H9 (cell line): ENCODE results near the gene ADCY1. TPM values are rescaled to one million over a fixed set of nuclear protein-coding genes. Genes with fewer than 3 reads are reported as not detected.

ENCODE experiments used
- DNase-seq: peaks from one replicate; pipeline ENCODE4 v3.0.0-alpha.2; 2017
- H2AFZ ChIP-seq: one replicate; pipeline ENCODE4 v1.6.1; 2013; ENCODE audit warnings: mild to moderate bottlenecking, low read length, control low read depth, moderate library complexity
- H2AK5ac ChIP-seq: 2 replicates; pipeline ENCODE4 v1.6.1; 2013; ENCODE audit warnings: low read length, control low read depth, mixed read lengths; ENCODE audit not compliant: insufficient read length
- H2BK120ac ChIP-seq: one replicate; pipeline ENCODE4 v1.6.1; 2013; ENCODE audit warnings: low read depth, mild to moderate bottlenecking, low read length, control low read depth, inconsistent platforms; ENCODE audit not compliant: poor library complexity, severe bottlenecking
- H2BK12ac ChIP-seq: 2 replicates; pipeline ENCODE4 v1.6.1; 2013; ENCODE audit warnings: low read length, control low read depth, mixed read lengths, low read depth; ENCODE audit not compliant: insufficient read length
- H2BK15ac ChIP-seq: 2 replicates; pipeline ENCODE4 v1.6.1; 2013; ENCODE audit warnings: low read depth, low read length, control low read depth
- H2BK20ac ChIP-seq: one replicate; pipeline ENCODE4 v1.6.1; 2013; ENCODE audit warnings: low read depth, mild to moderate bottlenecking, low read length, control low read depth, inconsistent platforms; ENCODE audit not compliant: poor library complexity, severe bottlenecking
- H2BK5ac ChIP-seq: 2 replicates; pipeline ENCODE4 v1.6.1; 2013; ENCODE audit warnings: low read length, control low read depth, mixed read lengths; ENCODE audit not compliant: insufficient read length
- H3K14ac ChIP-seq: 2 replicates; pipeline ENCODE4 v1.6.1; 2013; ENCODE audit warnings: low read length, control low read depth; ENCODE audit not compliant: insufficient read depth
- H3K18ac ChIP-seq: 2 replicates; pipeline ENCODE4 v1.6.1; 2013; ENCODE audit warnings: low read depth, mild to moderate bottlenecking, mixed read lengths, low read length, control low read depth; ENCODE audit not compliant: insufficient read length
- H3K23ac ChIP-seq: 2 replicates; pipeline ENCODE4 v1.6.1; 2013; ENCODE audit warnings: low read length, control low read depth, mixed read lengths, low read depth; ENCODE audit not compliant: insufficient read length
- H3K23me2 ChIP-seq: 2 replicates; pipeline ENCODE4 v1.6.1; 2013; ENCODE audit warnings: low read depth, mild to moderate bottlenecking, mixed read lengths, low read length, control low read depth; ENCODE audit not compliant: insufficient read length, poor library complexity, severe bottlenecking
- H3K27ac ChIP-seq: 2 replicates; pipeline ENCODE4 v1.5.1; 2013; ENCODE audit warnings: low read length, control low read depth, mixed read lengths, low read depth; ENCODE audit not compliant: insufficient read length
- H3K27me3 ChIP-seq: 2 replicates; pipeline ENCODE4 v1.6.1; 2013; ENCODE audit warnings: low read length, control low read depth, inconsistent platforms; ENCODE audit not compliant: insufficient read depth
- H3K4ac ChIP-seq: 2 replicates; pipeline ENCODE4 v1.6.1; 2013; ENCODE audit warnings: low read depth, mild to moderate bottlenecking, control low read depth, inconsistent platforms, low read length, moderate library complexity
- H3K4me1 ChIP-seq: 2 replicates; pipeline ENCODE4 v1.6.1; 2013; ENCODE audit warnings: low read length, control low read depth, inconsistent platforms; ENCODE audit not compliant: insufficient read depth
- H3K4me2 ChIP-seq: 2 replicates; pipeline ENCODE4 v1.6.1; 2013; ENCODE audit warnings: low read length, control low read depth, mixed read lengths; ENCODE audit not compliant: insufficient read length, insufficient read depth
- H3K56ac ChIP-seq: 2 replicates; pipeline ENCODE4 v1.6.1; 2013; ENCODE audit warnings: low read depth, mild to moderate bottlenecking, mixed read lengths, low read length, control low read depth; ENCODE audit not compliant: insufficient read length
- H3K79me1 ChIP-seq: 2 replicates; pipeline ENCODE4 v1.6.1; 2013; ENCODE audit warnings: low read depth, mild to moderate bottlenecking, moderate library complexity, low read length, control low read depth, inconsistent platforms; ENCODE audit not compliant: insufficient read depth, poor library complexity, severe bottlenecking
- H3K79me2 ChIP-seq: 2 replicates; pipeline ENCODE4 v1.6.1; 2013; ENCODE audit warnings: low read length, control low read depth, inconsistent platforms; ENCODE audit not compliant: insufficient read depth
- H3K9ac ChIP-seq: 2 replicates; pipeline ENCODE4 v1.6.1; 2013; ENCODE audit warnings: low read length, control low read depth, mixed read lengths; ENCODE audit not compliant: insufficient read length; ENCODE audit errors: extremely low read depth
- H3K9me3 ChIP-seq: one replicate; pipeline ENCODE4 v1.6.1; 2013; ENCODE audit warnings: low read depth, low read length, inconsistent platforms; ENCODE audit not compliant: control insufficient read depth
- H3T11ph ChIP-seq: one replicate; pipeline ENCODE4 v1.6.1; 2013; ENCODE audit warnings: mild to moderate bottlenecking, low read length, control low read depth, inconsistent platforms
- H4K20me1 ChIP-seq: one replicate; pipeline ENCODE4 v1.6.1; 2013; ENCODE audit not compliant: control insufficient read depth, insufficient read length, insufficient read depth
- H4K5ac ChIP-seq: 2 replicates; pipeline ENCODE4 v1.6.1; 2013; ENCODE audit warnings: low read depth, mild to moderate bottlenecking, mixed read lengths, low read length, control low read depth; ENCODE audit not compliant: insufficient read length
- H4K8ac ChIP-seq: replicated peaks from 2 replicates; pipeline ENCODE4 v1.6.1; 2013; ENCODE audit warnings: low read length, control low read depth, mixed read lengths, low read depth; ENCODE audit not compliant: insufficient read length
- H4K91ac ChIP-seq: 2 replicates; pipeline ENCODE4 v1.6.1; 2013; ENCODE audit warnings: low read depth, mild to moderate bottlenecking, moderate library complexity, mixed read lengths, low read length, control low read depth; ENCODE audit not compliant: insufficient read length
- H3K27ac Mint-ChIP-seq, 3 experiments: 2 replicates in 2 of 3; 3 replicates in 1 of 3; pipeline ENCODE4 v1.8.0; 2020 to 2021; ENCODE audit warnings: mixed read lengths in 3 of 3, mild to moderate bottlenecking in 1 of 3, moderate library complexity in 1 of 3
- H3K27me3 Mint-ChIP-seq: 2 replicates; pipeline ENCODE4 v1.8.0; 2021; ENCODE audit warnings: low read depth, mild to moderate bottlenecking, moderate library complexity, mixed read lengths
- H3K36me3 Mint-ChIP-seq, 3 experiments: 2 replicates in 2 of 3; 3 replicates in 1 of 3; pipeline ENCODE4 v1.8.0; 2020 to 2021; ENCODE audit warnings: low read depth in 3 of 3, mixed read lengths in 3 of 3; ENCODE audit not compliant: insufficient read depth in 1 of 3
- H3K4me1 Mint-ChIP-seq, 2 experiments: 2 replicates each; pipeline ENCODE4 v1.8.0; 2020; ENCODE audit warnings: mixed read lengths in 2 of 2
- H3K4me3 Mint-ChIP-seq, 2 experiments: 2 replicates in 1 of 2; 3 replicates in 1 of 2; pipeline ENCODE4 v1.8.0; 2020 to 2021; ENCODE audit warnings: mild to moderate bottlenecking in 2 of 2, mixed read lengths in 2 of 2, moderate library complexity in 1 of 2
- H3K9me3 Mint-ChIP-seq, 2 experiments: 2 replicates in 1 of 2; 3 replicates in 1 of 2; pipeline ENCODE4 v1.8.0; 2020; ENCODE audit warnings: mild to moderate bottlenecking in 2 of 2, mixed read lengths in 2 of 2, moderate library complexity in 1 of 2
- CTCF ChIP-seq: fragments of 200-600 bp; sonication (generic); conservative IDR thresholded peaks from 3 replicates; pipeline ENCODE4 v1.8.0; 2021; ENCODE audit warnings: antibody characterized with exemption, mild to moderate bottlenecking
- WGBS: extraction: QIAGEN DNeasy Blood & Tissue Kit; methylation state at CpG from one replicate; pipeline ENCODE4 v1.1.7; 2013; ENCODE audit warnings: missing lambda C conversion rate, low lambda C conversion rate, mixed read lengths; ENCODE audit not compliant: insufficient read length; ENCODE audit errors: extremely low coverage; 5-methylcytosine and 5-hydroxymethylcytosine counted together
- total RNA-seq: library from RNA; stranded (reverse); gene quantifications from 2 replicates; pipeline ENCODE4 v1.2.1, GENCODE V29; 2021

ADCY1 gene
- total RNA-seq, 1 experiment from 2014 or later = 21.6 TPM

DNA sequence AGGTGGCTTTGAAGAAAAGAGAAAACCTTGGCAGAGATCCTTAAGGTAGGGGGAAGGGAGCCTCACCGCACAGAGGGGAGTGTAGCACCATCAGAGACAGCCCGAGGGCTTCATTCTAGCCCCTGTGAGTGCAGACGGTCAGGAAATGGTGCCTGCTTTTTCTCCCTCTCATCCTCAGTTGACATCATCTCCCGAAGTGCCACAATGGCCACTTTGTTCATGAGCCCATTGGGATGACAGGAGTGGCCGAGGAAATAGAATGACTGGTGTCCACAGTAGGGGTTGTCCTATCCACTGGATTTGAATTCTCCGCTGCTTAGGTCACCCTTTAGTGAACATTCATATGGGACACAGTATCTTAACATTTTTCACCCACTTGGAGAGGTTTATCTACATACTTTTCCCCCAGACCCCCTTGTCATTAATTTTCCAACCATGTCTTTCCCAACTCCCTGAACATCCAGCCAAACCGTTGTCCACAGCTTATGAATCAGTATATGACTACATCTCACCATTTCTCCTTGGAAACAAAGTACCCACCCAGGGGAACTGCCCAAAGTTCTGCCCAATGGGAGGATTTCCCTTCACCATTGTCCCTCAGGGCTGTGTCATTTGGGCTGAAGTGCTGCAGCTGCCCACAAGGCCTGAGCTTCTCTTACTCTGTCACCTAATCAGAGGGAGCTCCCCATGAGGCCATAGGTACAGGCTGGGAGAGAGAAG is 108.8 kb downstream of the ADCY1 start:
- no peak overlapping the region for H3K4me3 Mint-ChIP-seq
- H3K9me3 Mint-ChIP-seq = no peaks in the 10 kb centered on the region
- TF ChIP-seq CTCF = no peak
- Histone ChIP-seq H3K27me3 (no peaks in the 10 kb centered on the region), H2BK120ac (no peak overlapping the region), H3K56ac (no peak overlapping the region), H4K20me1 (peaks cover 4% of the 10 kb centered on the region), H3K79me2 (no peaks in the 10 kb centered on the region), H2BK15ac (no peak overlapping the region), H4K91ac (no peak overlapping the region), H2AFZ (no peak overlapping the region), H3K23me2 (no peaks in the 10 kb centered on the region), H3K4me1 (no peaks in the 10 kb centered on the region), H2BK5ac (no peak overlapping the region), H2AK5ac (no peak overlapping the region), H3K9ac (no peak overlapping the region), H3K14ac (no peak overlapping the region), H3K18ac (no peak overlapping the region), H3K9me3 (no peaks in the 10 kb centered on the region), H3T11ph (no peak overlapping the region), H3K4ac (no peak overlapping the region), H2BK20ac (no peak overlapping the region), H4K5ac (no peak overlapping the region), H3K27ac (no peak overlapping the region), H3K23ac (no peak overlapping the region), H3K4me2 (no peak overlapping the region), H3K79me1 (no peaks in the 10 kb centered on the region), H4K8ac (no peak overlapping the region), H2BK12ac (no peak overlapping the region)
- H3K27me3 Mint-ChIP-seq = no peaks in the 10 kb centered on the region
- no CpG with 5 or more reads among the region's 7 CpGs for WGBS
- DNase-seq = no peak
- H3K27ac Mint-ChIP-seq = peak overlapping the region; percentile 32 to 86 (median 77); a peak in 3 of 7 replicates
- peaks cover 5 to 19% (median 14%) of the 10 kb centered on the region in 3 experiments for H3K36me3 Mint-ChIP-seq
- H3K4me1 Mint-ChIP-seq = peaks cover 4 to 5% of the 10 kb centered on the region in 2 experiments; a peak in 2 of 4 replicates
